ENCODE measurements around the gene RNF115. TPM values are rescaled to one million over a fixed set of nuclear protein-coding genes. Genes with fewer than 3 reads are reported as not detected.

Gene RNF115
- total RNA-seq, 1 experiment from 2014 or later, result 11.0 TPM

GRCh38 chr1:145702826-145703225, 121.1 kb downstream of the RNF115 start:
- Histone ChIP-seq H3K4me1 (replicated peaks; ENCODE audit: insufficient read depth) (peaks cover 29% of the 10 kb centered on the region), H3K9me3 (ENCODE audit: insufficient read depth, low read depth) (no peaks in the 10 kb centered on the region), H3K4me3 (no peak overlapping the region), H3K9me2 (ENCODE audit: insufficient read depth) (no peaks in the 10 kb centered on the region), H4K20me1 (ENCODE audit: insufficient read depth) (no peaks in the 10 kb centered on the region), H3K27me3 (ENCODE audit: insufficient read depth, low read depth) (no peaks in the 10 kb centered on the region), H3K27ac (no peak overlapping the region), H3F3A (ENCODE audit: insufficient read depth, low read depth) (peaks cover 21% of the 10 kb centered on the region), H2AFZ (no peak overlapping the region), H3K79me2 (ENCODE audit: low read depth) (no peaks in the 10 kb centered on the region), H3K36me3 (ENCODE audit: low read depth) (no peaks in the 10 kb centered on the region), H3K4me2 (no peak overlapping the region)
- no peak for DNase-seq
- intact Hi-C loops (cut with micrococcal nuclease; ENCODE audit: unreplicated experiment), result no loop called here
- CTCF ChIA-PET, result interaction anchor here (0.6 kb wide), 1 partner anchor 74 kb away, joined by 4 read pairs; no protein-coding TSS in a partner anchor
- BruUV-seq (replicated peaks), result no TSS peak
- TF ChIP-seq EZH2 (IDR thresholded peaks at IDR 0.05; ENCODE audit: low read depth) (no peak), CTCF (conservative IDR thresholded peaks at IDR 0.05) (no peak)
- POLR2A ChIA-PET (ENCODE audit: unreplicated experiment), result interaction anchor here (0.7 kb wide), 1 partner anchor 25 kb away, joined by 3 read pairs; no protein-coding TSS in a partner anchor

GRCh38 chr1:145702052-145702451, 121.8 kb downstream of the RNF115 start:
- Histone ChIP-seq H3F3A (ENCODE audit: insufficient read depth, low read depth) (peaks cover 16% of the 10 kb centered on the region), H3K27me3 (ENCODE audit: insufficient read depth, low read depth) (no peaks in the 10 kb centered on the region), H3K27ac (no peak overlapping the region), H2AFZ (no peak overlapping the region), H3K9me2 (ENCODE audit: insufficient read depth) (no peaks in the 10 kb centered on the region), H3K9me3 (ENCODE audit: insufficient read depth, low read depth) (no peaks in the 10 kb centered on the region), H4K20me1 (ENCODE audit: insufficient read depth) (no peaks in the 10 kb centered on the region), H3K4me1 (replicated peaks; ENCODE audit: insufficient read depth) (peaks cover 22% of the 10 kb centered on the region), H3K4me3 (no peak overlapping the region), H3K4me2 (no peak overlapping the region), H3K79me2 (ENCODE audit: low read depth) (no peaks in the 10 kb centered on the region), H3K36me3 (ENCODE audit: low read depth) (no peaks in the 10 kb centered on the region)
- TF ChIP-seq CTCF (conservative IDR thresholded peaks at IDR 0.05) (no peak), EZH2 (IDR thresholded peaks at IDR 0.05; ENCODE audit: low read depth) (no peak)
- DNase-seq, result no peak
- intact Hi-C loops (cut with micrococcal nuclease; ENCODE audit: unreplicated experiment), result no loop called here
- CTCF ChIA-PET, result interaction anchor here (0.6 kb wide), 1 partner anchor 59 kb away, joined by 4 read pairs; no protein-coding TSS in a partner anchor
- no TSS peak for BruUV-seq (replicated peaks)
- POLR2A ChIA-PET (ENCODE audit: unreplicated experiment), result no interaction called here

- POLR2A ChIA-PET (ENCODE audit: unreplicated experiment), result no interaction called here
- TF ChIP-seq EZH2 (IDR thresholded peaks at IDR 0.05; ENCODE audit: low read depth) (no peak), CTCF (conservative IDR thresholded peaks at IDR 0.05) (no peak)
- H4K20me1 ChIP-seq (ENCODE audit: insufficient read depth), result no peaks in the 10 kb centered on the region
These were observed 122.5 kb downstream of the RNF115 start for GRCh38 chr1:145701306-145701862.

More at GRCh38 chr1:145701306-145701862, 122.5 kb downstream of the RNF115 start:
- intact Hi-C loops (cut with micrococcal nuclease; ENCODE audit: unreplicated experiment), result no loop called here
- CTCF ChIA-PET, result no interaction called here
- no peak overlapping the region for H3K27ac ChIP-seq
- H3K9me3 ChIP-seq (ENCODE audit: insufficient read depth, low read depth), result no peaks in the 10 kb centered on the region
- H3K9me2 ChIP-seq (ENCODE audit: insufficient read depth), result no peaks in the 10 kb centered on the region
- no peaks in the 10 kb centered on the region for H3K79me2 ChIP-seq (ENCODE audit: low read depth)
- H2AFZ ChIP-seq, result no peak overlapping the region
- H3K27me3 ChIP-seq (ENCODE audit: insufficient read depth, low read depth), result no peaks in the 10 kb centered on the region
- peaks cover 10% of the 10 kb centered on the region for H3F3A ChIP-seq (ENCODE audit: insufficient read depth, low read depth)
- peaks cover 15% of the 10 kb centered on the region for H3K4me1 ChIP-seq (replicated peaks; ENCODE audit: insufficient read depth)
- H3K4me2 ChIP-seq, result no peak overlapping the region
- H3K36me3 ChIP-seq (ENCODE audit: low read depth), result no peaks in the 10 kb centered on the region
- DNase-seq, result no peak
- BruUV-seq (replicated peaks), result no TSS peak
- no peak overlapping the region for H3K4me3 ChIP-seq
